Transverse colon (tissue), 4 donors: Measurements from ENCODE around the gene ZNF462. TPM values are rescaled to one million over a fixed set of nuclear protein-coding genes. Genes with fewer than 3 reads are reported as not detected.
A peak's percentile ranks its signal among the peaks of the same experiment; 100 is the strongest.

Experiments
- DNase-seq: peaks from one replicate; pipeline ENCODE4 v3.0.0-alpha.2; 2019
- H3K27ac ChIP-seq, 4 donors: fragments of 200-600 bp; sonication (generic); 2 replicates each; pipeline ENCODE4 v1.5.1; 2016 to 2018; ENCODE audit warnings: inconsistent platforms in 4 of 4
- H3K27me3 ChIP-seq: fragments of 200-600 bp; sonication (generic); 2 replicates; pipeline ENCODE4 v1.5.1; 2017; ENCODE audit warnings: inconsistent platforms
- H3K36me3 ChIP-seq, 4 donors: fragments of 200-600 bp; sonication (generic); 2 replicates each; pipeline ENCODE4 v1.5.1; 2017 to 2019; ENCODE audit warnings: inconsistent platforms in 4 of 4
- H3K4me1 ChIP-seq, 4 donors: fragments of 200-600 bp; sonication (generic); 2 replicates each; pipeline ENCODE4 v1.5.1; 2017 to 2020; ENCODE audit warnings: inconsistent platforms in 4 of 4
- H3K4me3 ChIP-seq, 4 donors: fragments of 200-600 bp; sonication (generic); 1 replicate in 1 of 4; 2 replicates in 3 of 4; pipeline versions ENCODE4 v1.5.1 to v1.6.1; 2017 to 2019; ENCODE audit warnings: inconsistent platforms in 4 of 4
- H3K9me3 ChIP-seq, 2 donors: fragments of 200-600 bp; sonication (generic); 2 replicates each; pipeline ENCODE4 v1.5.1; 2017 to 2019; ENCODE audit warnings: inconsistent platforms in 2 of 2
- CTCF ChIP-seq, 5 experiments: fragments of 200-600 bp in 3 of 5; fragments of 450-650 bp in 2 of 5; sonication (generic) in 3 of 5; IDR thresholded peaks; 1 replicate in 2 of 5; 2 replicates in 3 of 5; pipeline ENCODE4 v1.5.1; 2016 to 2017; ENCODE audit warnings: antibody characterized with exemption in 5 of 5, inconsistent platforms in 3 of 5, mild to moderate bottlenecking in 2 of 5, moderate library complexity in 1 of 5
- EP300 ChIP-seq: sonication (generic); formaldehyde crosslinking; IDR thresholded peaks from one replicate; pipeline ENCODE4 v1.6.1; 2017; ENCODE audit warnings: antibody characterized with exemption, low read depth
- POLR2A ChIP-seq: fragments of 450-650 bp; IDR thresholded peaks from one replicate; pipeline ENCODE4 v1.6.1; 2016; ENCODE audit warnings: antibody characterized with exemption, mild to moderate bottlenecking, moderate library complexity
- POLR2AphosphoS5 ChIP-seq, 3 donors: sonication (generic); formaldehyde crosslinking; IDR thresholded peaks; one replicate each; pipeline ENCODE4 v1.6.1; 2016; ENCODE audit warnings: antibody characterized with exemption in 3 of 3
- WGBS, 2 donors: methylation state at CpG; one replicate each; pipeline ENCODE4 v1.1.5; 2018; ENCODE audit warnings: low coverage in 1 of 2; 5-methylcytosine and 5-hydroxymethylcytosine counted together
- in situ Hi-C, 4 donors: fragments of 200-750 bp; cut with MboI; loops; one replicate each; pipeline versions ENCODE4 v1.15.0 to v1.15.1; 2017; ENCODE audit warnings: low sequenced_read_pairs in 3 of 4, low pct_ligation_motif_present in 1 of 4, low pct_unique_long_range_greater_than_20kb in 1 of 4
- intact Hi-C: fragments of 100-400 bp; cut with DNase I; formaldehyde crosslinking; loops from one replicate; pipeline ENCODE4 v1.15.1; 2023; ENCODE audit warnings: low total_unique reads
- total RNA-seq, 4 donors: library from RNA; depleted of rRNA; stranded (reverse); fragments of >200 nt; gene quantifications; one replicate each; pipeline ENCODE4 v1.1.0, GENCODE V29; 2016

The ZNF462 gene
- total RNA-seq, 4 donors from 2014 or later = 17.5 to 28.7 (median 22.9) TPM

GRCh38 chr9:106820866-106821265 is 42.1 kb upstream of the ZNF462 start:
- intact Hi-C loops = no loop called here
- H3K27me3 ChIP-seq = no peaks in the 10 kb centered on the region
- no peak overlapping the region for H3K27ac ChIP-seq
- H3K36me3 ChIP-seq = no peaks in the 10 kb centered on the region
- peaks cover 0 to 6% (median 1%) of the 10 kb centered on the region in 4 donors for H3K4me1 ChIP-seq
- H3K9me3 ChIP-seq = no peaks in the 10 kb centered on the region
- no peak for TF ChIP-seq POLR2A
- TF ChIP-seq EP300 = no peak
- no peak for TF ChIP-seq POLR2AphosphoS5 (IDR thresholded peaks at IDR 0.05)
- no peak for TF ChIP-seq CTCF (IDR thresholded peaks at IDR 0.05)
- no peak for DNase-seq
- 50 to 57% methylated on average over 1 of the region's 1 CpG for WGBS, 2 donors
- in situ Hi-C loops = no loop called here
- H3K4me3 ChIP-seq = no peak overlapping the region

GRCh38 chr9:106828070-106828469 is 34.9 kb upstream of the ZNF462 start:
- Histone ChIP-seq H3K4me3 (no peak overlapping the region), H3K9me3 (no peaks in the 10 kb centered on the region), H3K27me3 (no peaks in the 10 kb centered on the region), H3K27ac (no peak overlapping the region), H3K36me3 (no peaks in the 10 kb centered on the region), H3K4me1 (peaks cover 0 to 21% (median 12%) of the 10 kb centered on the region in 4 donors)
- WGBS, 2 donors = 51 to 64% methylated on average over 3 of the region's 3 CpGs
- in situ Hi-C loops (no loop called here), intact Hi-C loops (no loop called here)
- no peak for TF ChIP-seq EP300
- TF ChIP-seq POLR2A = no peak
- TF ChIP-seq CTCF (IDR thresholded peaks at IDR 0.05) = no peak
- no peak for TF ChIP-seq POLR2AphosphoS5 (IDR thresholded peaks at IDR 0.05)
- DNase-seq = no peak

- intact Hi-C loops (no loop called here), in situ Hi-C loops (no loop called here)
- Histone ChIP-seq H3K4me1 (peaks cover 0 to 21% (median 12%) of the 10 kb centered on the region in 4 donors), H3K4me3 (no peak overlapping the region), H3K27ac (no peak overlapping the region), H3K9me3 (no peaks in the 10 kb centered on the region), H3K27me3 (no peaks in the 10 kb centered on the region), H3K36me3 (no peaks in the 10 kb centered on the region)
- DNase-seq = no peak
- TF ChIP-seq POLR2A = no peak
- no peak for TF ChIP-seq POLR2AphosphoS5 (IDR thresholded peaks at IDR 0.05)
- no peak for TF ChIP-seq EP300
- TF ChIP-seq CTCF (IDR thresholded peaks at IDR 0.05) = no peak
Measured at GRCh38 chr9:106828965-106829364, 34.0 kb upstream of the ZNF462 start.

GRCh38 chr9:106829666-106830408 is 33.1 kb upstream of the ZNF462 start:
- peaks cover 0 to 21% (median 12%) of the 10 kb centered on the region in 4 donors for H3K4me1 ChIP-seq
- in situ Hi-C loops = no loop called here
- H3K36me3 ChIP-seq = no peaks in the 10 kb centered on the region
- no peak overlapping the region for H3K4me3 ChIP-seq
- no peak for DNase-seq
- H3K9me3 ChIP-seq = no peaks in the 10 kb centered on the region
- H3K27ac ChIP-seq = peak overlapping the region; percentile 60 to 72 (median 64)
- TF ChIP-seq EP300 (no peak), CTCF (IDR thresholded peaks at IDR 0.05) (no peak), POLR2A (no peak), POLR2AphosphoS5 (IDR thresholded peaks at IDR 0.05) (no peak)
- no peaks in the 10 kb centered on the region for H3K27me3 ChIP-seq
- intact Hi-C loops = no loop called here
- WGBS, 2 donors = 55 to 69% methylated on average over 2 of the region's 2 CpGs
